ENCODE measurements around the gene ATP12A. TPM values are rescaled to one million over a fixed set of nuclear protein-coding genes. Genes with fewer than 3 reads are reported as not detected.

ATP12A gene
- total RNA-seq, 1 donor from 2014 or later, result not detected

DNA sequence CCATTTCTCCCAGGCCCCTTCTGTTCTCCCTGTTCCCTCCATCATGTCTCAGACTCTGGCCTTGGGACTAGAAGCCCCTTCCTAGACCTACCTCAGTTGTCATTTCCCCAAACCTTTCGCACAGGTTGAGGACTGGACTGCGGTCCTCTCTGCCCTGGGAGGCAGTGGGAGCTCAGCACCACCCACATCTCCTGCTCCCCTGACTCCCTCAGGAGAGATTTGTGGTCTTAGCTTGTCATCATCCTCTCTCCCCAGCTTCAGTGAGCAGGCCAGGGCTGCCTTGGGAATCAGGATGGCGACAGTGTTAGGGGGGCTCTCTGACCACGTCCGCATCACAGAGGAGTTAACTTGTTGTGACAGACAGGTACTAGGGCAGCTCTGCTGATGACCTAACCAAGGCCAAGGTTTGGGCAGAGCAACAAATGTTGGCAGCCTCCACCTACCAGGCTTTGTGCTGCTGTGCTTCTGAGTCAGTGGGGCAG lies 58.2 kb downstream of the ATP12A start:
- H3K27ac Mint-ChIP-seq (ENCODE audit: unreplicated experiment), result no peak overlapping the region
- no peaks in the 10 kb centered on the region for H3K36me3 Mint-ChIP-seq (ENCODE audit: unreplicated experiment)
- no peak overlapping the region for H3K4me3 Mint-ChIP-seq (ENCODE audit: unreplicated experiment)
- H3K27me3 Mint-ChIP-seq (ENCODE audit: unreplicated experiment), result no peaks in the 10 kb centered on the region
- no peaks in the 10 kb centered on the region for H3K9me3 Mint-ChIP-seq (ENCODE audit: unreplicated experiment)
- peak; percentile 79 for DNase-seq (ENCODE audit: extremely low spot score, unreplicated experiment)
- H3K4me1 Mint-ChIP-seq (ENCODE audit: unreplicated experiment), result no peaks in the 10 kb centered on the region
- TF ChIP-seq, protein P1, sequence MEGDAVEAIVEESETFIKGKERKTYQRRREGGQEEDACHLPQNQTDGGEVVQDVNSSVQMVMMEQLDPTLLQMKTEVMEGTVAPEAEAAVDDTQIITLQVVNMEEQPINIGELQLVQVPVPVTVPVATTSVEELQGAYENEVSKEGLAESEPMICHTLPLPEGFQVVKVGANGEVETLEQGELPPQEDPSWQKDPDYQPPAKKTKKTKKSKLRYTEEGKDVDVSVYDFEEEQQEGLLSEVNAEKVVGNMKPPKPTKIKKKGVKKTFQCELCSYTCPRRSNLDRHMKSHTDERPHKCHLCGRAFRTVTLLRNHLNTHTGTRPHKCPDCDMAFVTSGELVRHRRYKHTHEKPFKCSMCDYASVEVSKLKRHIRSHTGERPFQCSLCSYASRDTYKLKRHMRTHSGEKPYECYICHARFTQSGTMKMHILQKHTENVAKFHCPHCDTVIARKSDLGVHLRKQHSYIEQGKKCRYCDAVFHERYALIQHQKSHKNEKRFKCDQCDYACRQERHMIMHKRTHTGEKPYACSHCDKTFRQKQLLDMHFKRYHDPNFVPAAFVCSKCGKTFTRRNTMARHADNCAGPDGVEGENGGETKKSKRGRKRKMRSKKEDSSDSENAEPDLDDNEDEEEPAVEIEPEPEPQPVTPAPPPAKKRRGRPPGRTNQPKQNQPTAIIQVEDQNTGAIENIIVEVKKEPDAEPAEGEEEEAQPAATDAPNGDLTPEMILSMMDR (IDR thresholded peaks at IDR 0.05), result no peak

DNA sequence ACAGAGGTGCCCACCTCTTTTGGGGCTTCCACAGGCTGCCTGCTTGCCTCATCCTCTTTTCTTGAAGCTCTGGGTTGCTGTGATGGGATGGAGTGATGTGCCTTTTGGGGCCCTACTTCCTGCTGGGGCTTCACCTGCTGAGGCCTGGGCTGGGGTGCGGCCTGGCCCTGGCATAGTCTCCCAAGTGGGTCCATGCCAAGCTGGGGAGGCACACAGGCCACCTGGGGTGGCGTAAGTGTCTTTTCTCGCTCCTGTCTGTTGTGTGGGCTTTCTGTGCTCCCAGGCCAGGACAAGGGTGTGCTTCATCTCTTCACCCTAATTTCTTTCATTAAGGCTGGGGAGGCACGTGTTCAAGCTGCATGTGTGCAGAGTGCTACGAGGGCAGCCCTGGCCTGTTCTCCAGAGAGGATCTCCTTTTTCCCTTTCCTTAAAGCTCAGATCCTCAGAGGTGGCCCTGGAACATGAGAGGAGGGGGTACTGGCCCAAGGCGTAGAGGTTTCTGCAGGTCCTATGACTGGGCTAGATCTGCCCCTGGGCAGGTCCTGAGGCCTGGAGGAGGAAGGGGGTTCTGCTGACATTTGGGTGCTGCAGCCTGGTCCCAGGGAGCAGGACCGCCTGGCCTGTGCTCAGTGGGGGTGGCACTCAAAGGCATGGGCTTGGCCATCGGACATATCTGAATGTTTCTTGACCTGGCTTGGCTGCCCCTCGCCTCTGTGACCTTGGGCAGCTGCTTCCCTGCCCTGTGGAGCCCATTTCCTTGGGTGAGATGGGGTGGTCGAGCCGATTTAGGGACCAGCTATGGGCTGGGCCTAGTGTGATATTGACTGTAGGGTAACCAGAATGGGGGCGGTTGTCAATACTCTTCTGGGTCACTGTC lies 60.0 kb downstream of the ATP12A start:
- Mint-ChIP-seq H3K9me3 (ENCODE audit: unreplicated experiment) (no peaks in the 10 kb centered on the region), H3K4me1 (ENCODE audit: unreplicated experiment) (no peaks in the 10 kb centered on the region), H3K27me3 (ENCODE audit: unreplicated experiment) (peaks cover 8% of the 10 kb centered on the region), H3K4me3 (ENCODE audit: unreplicated experiment) (no peak overlapping the region), H3K27ac (ENCODE audit: unreplicated experiment) (no peak overlapping the region), H3K36me3 (ENCODE audit: unreplicated experiment) (no peaks in the 10 kb centered on the region)
- DNase-seq (ENCODE audit: extremely low spot score, unreplicated experiment), result peak; percentile 78
- TF ChIP-seq, protein P1 (IDR thresholded peaks at IDR 0.05), result no peak

DNA sequence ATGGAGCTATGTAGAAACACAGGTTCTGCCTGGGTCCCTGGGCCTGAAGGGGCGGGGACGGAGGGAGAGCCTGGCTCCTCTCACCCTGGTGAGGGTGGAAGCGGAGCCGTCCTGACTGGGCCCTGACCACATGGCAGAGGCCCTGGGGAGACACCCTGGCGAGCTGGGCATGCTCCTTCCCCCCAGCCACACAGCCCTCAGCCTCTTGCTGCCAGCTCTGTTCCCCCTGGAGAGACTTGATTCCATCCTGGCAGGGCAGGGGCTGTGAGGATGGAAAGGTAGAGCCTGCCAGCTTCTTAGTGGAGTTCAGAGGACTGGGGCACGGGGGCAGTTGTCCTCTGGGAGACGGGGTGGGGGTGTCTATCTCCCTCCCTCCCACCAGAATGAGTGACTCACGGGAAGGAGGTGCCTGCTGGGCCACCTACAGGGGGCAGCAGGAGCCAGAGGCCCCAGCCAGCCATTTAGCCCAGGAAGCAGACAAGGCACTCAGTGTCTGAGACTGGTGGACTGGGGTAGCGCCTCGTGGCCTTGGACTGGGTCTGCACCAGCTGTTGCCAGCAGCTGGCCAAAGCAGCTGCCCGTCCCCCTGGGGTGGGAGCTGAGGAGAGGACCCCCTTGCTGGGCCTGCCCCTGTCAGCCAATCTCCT lies 60.9 kb downstream of the ATP12A start:
- Mint-ChIP-seq H3K27me3 (ENCODE audit: unreplicated experiment) (peaks cover 9% of the 10 kb centered on the region), H3K4me3 (ENCODE audit: unreplicated experiment) (no peak overlapping the region), H3K4me1 (ENCODE audit: unreplicated experiment) (no peaks in the 10 kb centered on the region), H3K27ac (ENCODE audit: unreplicated experiment) (no peak overlapping the region), H3K36me3 (ENCODE audit: unreplicated experiment) (no peaks in the 10 kb centered on the region), H3K9me3 (ENCODE audit: unreplicated experiment) (no peaks in the 10 kb centered on the region)
- TF ChIP-seq, protein P1 (IDR thresholded peaks at IDR 0.05), result no peak
- peak; percentile 80 for DNase-seq (ENCODE audit: extremely low spot score, unreplicated experiment)

DNA sequence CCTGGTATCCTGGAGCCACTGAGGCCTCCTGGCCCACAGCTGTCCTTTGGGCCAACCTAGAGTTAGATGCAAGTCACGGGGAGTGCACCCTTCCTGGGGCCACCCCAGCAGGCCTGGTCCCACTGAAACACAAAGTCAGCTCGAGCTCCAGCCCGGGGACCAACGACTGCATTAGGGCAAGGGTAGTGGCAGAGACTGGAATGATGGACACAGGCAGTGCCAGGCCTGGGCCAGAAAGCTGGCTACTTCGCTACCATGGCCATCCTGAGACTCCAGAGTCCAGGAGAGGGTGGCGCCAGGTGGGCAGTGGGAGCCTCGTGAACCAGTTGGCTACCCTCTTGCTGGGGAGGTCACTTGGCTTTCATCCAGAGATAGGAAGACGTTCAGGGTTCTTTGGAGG lies 61.6 kb downstream of the ATP12A start:
- H3K36me3 Mint-ChIP-seq (ENCODE audit: unreplicated experiment), result no peaks in the 10 kb centered on the region
- DNase-seq (ENCODE audit: extremely low spot score, unreplicated experiment), result peak; percentile 80
- TF ChIP-seq, protein P1 (IDR thresholded peaks at IDR 0.05), result no peak
- no peaks in the 10 kb centered on the region for H3K4me1 Mint-ChIP-seq (ENCODE audit: unreplicated experiment)
- no peaks in the 10 kb centered on the region for H3K9me3 Mint-ChIP-seq (ENCODE audit: unreplicated experiment)
- H3K27me3 Mint-ChIP-seq (ENCODE audit: unreplicated experiment), result peaks cover 9% of the 10 kb centered on the region
- no peak overlapping the region for H3K27ac Mint-ChIP-seq (ENCODE audit: unreplicated experiment)
- no peak overlapping the region for H3K4me3 Mint-ChIP-seq (ENCODE audit: unreplicated experiment)

DNA sequence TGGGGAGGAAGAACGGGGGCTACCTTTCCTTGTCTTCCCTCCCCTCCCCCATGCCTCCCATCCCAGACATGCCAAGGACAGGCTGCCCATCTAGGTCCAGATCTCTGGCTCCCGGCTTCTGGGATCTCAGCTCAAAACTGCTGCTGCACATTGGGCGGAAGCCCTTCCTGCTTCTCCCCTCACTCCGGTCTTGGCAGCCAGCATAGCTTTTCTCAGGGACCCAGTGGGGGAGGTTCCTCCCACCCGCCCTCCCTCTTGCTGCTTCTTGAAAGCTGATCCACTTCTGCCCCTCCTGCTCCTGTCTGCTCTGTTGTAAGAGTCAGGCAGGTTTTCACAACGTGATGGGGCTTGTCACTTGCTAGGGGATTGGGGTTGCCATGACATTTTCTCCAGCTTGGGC lies 62.1 kb downstream of the ATP12A start:
- TF ChIP-seq, protein P1 (IDR thresholded peaks at IDR 0.05), result no peak
- no peaks in the 10 kb centered on the region for H3K36me3 Mint-ChIP-seq (ENCODE audit: unreplicated experiment)
- no peak overlapping the region for H3K4me3 Mint-ChIP-seq (ENCODE audit: unreplicated experiment)
- H3K27me3 Mint-ChIP-seq (ENCODE audit: unreplicated experiment), result peaks cover 14% of the 10 kb centered on the region
- DNase-seq (ENCODE audit: extremely low spot score, unreplicated experiment), result peak; percentile 73
- no peak overlapping the region for H3K27ac Mint-ChIP-seq (ENCODE audit: unreplicated experiment)
- H3K4me1 Mint-ChIP-seq (ENCODE audit: unreplicated experiment), result peaks cover 5% of the 10 kb centered on the region
- H3K9me3 Mint-ChIP-seq (ENCODE audit: unreplicated experiment), result no peaks in the 10 kb centered on the region
